ENCODE measurements around the gene SYPL2. TPM values are rescaled to one million over a fixed set of nuclear protein-coding genes. Genes with fewer than 3 reads are reported as not detected.
"Not testable (repeated sequence)": the region's sequence is repeated elsewhere in the genome, so short reads cannot be mapped to it uniquely, and the experiment has no call there.

Gene SYPL2
- polyA plus RNA-seq, 2 donors, result 0.16 to 0.38 TPM

DNA sequence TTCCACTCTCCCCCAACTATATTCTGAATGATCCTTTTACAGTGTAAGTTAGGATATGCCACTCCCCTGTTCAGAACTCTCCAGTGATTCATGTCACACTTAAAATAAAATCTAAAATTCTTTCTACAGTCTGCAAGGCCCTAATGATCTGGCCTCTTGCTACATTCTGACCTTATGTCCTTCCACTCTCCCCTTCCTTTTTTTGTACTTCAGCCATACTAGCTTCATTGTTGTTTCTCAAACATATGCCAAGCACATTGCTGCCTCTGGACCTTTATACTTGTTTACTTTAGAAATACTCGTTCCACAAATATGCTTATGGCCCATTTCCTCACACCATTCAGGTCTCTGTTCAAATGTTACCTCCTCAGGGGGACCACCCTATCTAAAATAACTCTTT lies 25.3 kb upstream of the SYPL2 start:
- Histone ChIP-seq H3K27ac (ENCODE audit: low read depth in 2 of 2, low read length in 1 of 2) (no peak overlapping the region), H3K4me1 (ENCODE audit: control insufficient read depth in 2 of 2, insufficient read depth in 2 of 2, low read length in 1 of 2) (no peaks in the 10 kb centered on the region), H3K4me3 (ENCODE audit: low read depth in 1 of 2, low read length in 2 of 2) (no peak overlapping the region), H3K9me3 (ENCODE audit: control insufficient read depth in 2 of 2, insufficient read depth in 1 of 2, low read depth in 1 of 2, low read length in 1 of 2) (no peaks in the 10 kb centered on the region), H3K27me3 (ENCODE audit: control insufficient read depth in 1 of 2, insufficient read depth in 2 of 2, low read length in 2 of 2) (no peaks in the 10 kb centered on the region), H3K36me3 (ENCODE audit: control insufficient read depth in 2 of 2, insufficient read depth in 2 of 2, low read length in 1 of 2) (no peaks in the 10 kb centered on the region)
- 18 to 22% methylated on average over 1 of the region's 1 CpG for WGBS, 2 donors

DNA sequence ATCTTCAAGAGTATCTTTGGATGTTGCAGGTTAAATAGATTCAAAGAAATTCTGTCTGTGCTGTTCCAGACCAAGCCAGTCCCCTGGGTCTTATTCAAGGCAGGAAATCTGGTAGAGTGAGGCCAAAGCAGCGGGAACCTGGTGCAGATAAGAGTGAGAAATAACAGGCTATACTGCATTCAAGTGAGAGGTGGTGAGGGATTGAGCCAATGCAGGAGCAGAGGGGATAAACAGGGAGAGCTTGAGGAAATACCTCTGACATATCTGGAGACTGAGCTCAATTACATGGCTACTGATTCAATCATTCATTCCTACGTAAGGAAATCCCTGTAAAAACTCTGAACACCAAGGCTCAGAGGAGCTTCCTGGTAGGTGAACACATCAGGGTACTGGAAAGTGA lies 22.9 kb upstream of the SYPL2 start:
- H3K36me3 ChIP-seq (ENCODE audit: control insufficient read depth in 2 of 2, insufficient read depth in 2 of 2, low read length in 1 of 2), result no peaks in the 10 kb centered on the region
- H3K27ac ChIP-seq (ENCODE audit: low read depth in 2 of 2, low read length in 1 of 2), result no peak overlapping the region
- 69 to 74% methylated on average over 2 of the region's 2 CpGs for WGBS, 2 donors
- H3K4me3 ChIP-seq (ENCODE audit: low read depth in 1 of 2, low read length in 2 of 2), result no peak overlapping the region
- H3K27me3 ChIP-seq (ENCODE audit: control insufficient read depth in 1 of 2, insufficient read depth in 2 of 2, low read length in 2 of 2), result no peaks in the 10 kb centered on the region
- H3K9me3 ChIP-seq (ENCODE audit: control insufficient read depth in 2 of 2, insufficient read depth in 1 of 2, low read depth in 1 of 2, low read length in 1 of 2), result no peaks in the 10 kb centered on the region
- no peaks in the 10 kb centered on the region for H3K4me1 ChIP-seq (ENCODE audit: control insufficient read depth in 2 of 2, insufficient read depth in 2 of 2, low read length in 1 of 2)

DNA sequence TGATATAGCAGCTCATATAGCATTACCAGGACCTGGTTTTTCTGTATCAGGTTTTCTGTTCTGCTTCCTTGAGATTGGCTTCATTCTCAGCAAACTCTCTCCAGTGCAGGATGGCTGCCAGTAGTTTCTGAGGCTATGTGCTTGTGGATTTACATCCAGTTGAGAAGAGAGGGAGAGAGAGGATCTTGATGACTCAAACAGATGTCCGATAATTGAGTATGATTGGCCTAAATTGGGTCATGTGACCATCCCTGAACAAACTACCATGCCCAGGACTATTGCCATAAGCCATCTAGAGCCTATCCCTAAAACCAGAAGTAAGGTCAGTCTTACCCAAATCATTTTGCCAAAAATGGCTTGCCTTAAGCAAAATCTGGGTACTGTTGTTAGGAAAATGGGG lies 22.0 kb upstream of the SYPL2 start:
- 80 to 93% methylated on average over 1 of the region's 1 CpG for WGBS, 2 donors
- Histone ChIP-seq H3K36me3 (ENCODE audit: control insufficient read depth in 2 of 2, insufficient read depth in 2 of 2, low read length in 1 of 2) (no peaks in the 10 kb centered on the region), H3K27ac (ENCODE audit: low read depth in 2 of 2, low read length in 1 of 2) (no peak overlapping the region), H3K27me3 (ENCODE audit: control insufficient read depth in 1 of 2, insufficient read depth in 2 of 2, low read length in 2 of 2) (no peaks in the 10 kb centered on the region), H3K4me1 (ENCODE audit: control insufficient read depth in 2 of 2, insufficient read depth in 2 of 2, low read length in 1 of 2) (no peaks in the 10 kb centered on the region), H3K9me3 (ENCODE audit: control insufficient read depth in 2 of 2, insufficient read depth in 1 of 2, low read depth in 1 of 2, low read length in 1 of 2) (no peaks in the 10 kb centered on the region), H3K4me3 (ENCODE audit: low read depth in 1 of 2, low read length in 2 of 2) (no peak overlapping the region)

DNA sequence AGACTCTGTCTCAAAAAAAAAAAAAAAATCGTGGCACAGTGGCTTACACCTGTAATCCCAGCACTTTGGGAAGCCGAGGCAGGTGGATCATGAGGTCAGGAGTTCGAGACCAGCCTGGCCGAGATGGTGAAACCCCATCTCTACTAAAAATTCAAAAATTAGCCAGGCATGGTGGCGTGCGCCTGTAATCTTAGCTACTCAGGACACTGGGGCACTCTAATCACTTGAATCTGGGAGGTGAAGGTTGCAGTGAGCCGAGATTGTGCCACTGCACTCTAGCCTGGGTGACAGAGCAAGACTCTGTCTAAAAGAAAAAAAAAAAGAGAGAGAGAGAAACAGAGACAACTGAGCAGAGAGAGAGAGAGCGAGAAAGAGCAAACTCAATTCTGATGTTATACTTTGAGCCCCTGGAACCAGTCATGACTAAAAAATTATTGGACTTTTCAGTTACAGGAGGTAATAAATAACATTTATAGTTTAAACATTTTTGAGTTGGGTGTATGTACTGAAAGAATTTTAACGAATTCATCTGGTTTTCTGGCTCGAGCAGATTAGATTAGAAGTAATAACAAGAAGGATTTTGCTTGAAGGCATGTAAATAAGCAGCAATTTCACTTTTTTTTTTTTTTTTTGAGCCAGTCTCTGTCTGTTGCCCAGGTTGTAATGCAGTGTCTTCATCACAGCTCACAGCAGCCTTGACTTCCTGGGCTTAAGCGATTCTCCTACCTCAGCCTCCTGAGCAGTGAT lies 20.2 kb upstream of the SYPL2 start:
- not testable (repeated sequence) for H3K27me3 ChIP-seq (ENCODE audit: control insufficient read depth in 1 of 2, insufficient read depth in 2 of 2, low read length in 2 of 2); H3K27ac ChIP-seq (ENCODE audit: low read depth in 2 of 2, low read length in 1 of 2); H3K4me1 ChIP-seq (ENCODE audit: control insufficient read depth in 2 of 2, insufficient read depth in 2 of 2, low read length in 1 of 2); H3K4me3 ChIP-seq (ENCODE audit: low read depth in 1 of 2, low read length in 2 of 2); H3K9me3 ChIP-seq (ENCODE audit: control insufficient read depth in 2 of 2, insufficient read depth in 1 of 2, low read depth in 1 of 2, low read length in 1 of 2); H3K36me3 ChIP-seq (ENCODE audit: control insufficient read depth in 2 of 2, insufficient read depth in 2 of 2, low read length in 1 of 2)
- 73% methylated on average over 11 of the region's 11 CpGs for WGBS, 2 donors

DNA sequence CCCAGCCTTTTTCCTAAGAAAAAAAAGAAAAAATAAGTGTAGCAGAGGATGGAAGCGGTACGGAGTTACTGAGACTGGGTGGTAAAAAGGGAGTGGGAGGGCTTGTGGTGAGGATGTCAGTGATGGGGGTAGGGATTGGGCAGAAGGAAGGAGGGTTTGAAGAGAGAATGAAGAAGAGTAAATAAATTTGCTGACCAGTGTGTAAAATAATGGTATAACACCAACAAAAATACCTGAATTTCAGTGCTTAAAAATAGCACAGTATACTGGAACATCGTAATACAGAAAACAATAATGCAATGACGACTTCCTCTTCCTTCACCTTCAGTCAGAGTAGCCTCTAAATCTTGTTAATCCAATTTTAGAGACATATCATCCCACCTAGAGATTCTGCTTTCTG lies 18.8 kb upstream of the SYPL2 start:
- H3K9me3 ChIP-seq (ENCODE audit: control insufficient read depth in 2 of 2, insufficient read depth in 1 of 2, low read depth in 1 of 2, low read length in 1 of 2), result peaks cover 0 to 2% of the 10 kb centered on the region in 2 donors
- no peaks in the 10 kb centered on the region for H3K4me1 ChIP-seq (ENCODE audit: control insufficient read depth in 2 of 2, insufficient read depth in 2 of 2, low read length in 1 of 2)
- no peaks in the 10 kb centered on the region for H3K36me3 ChIP-seq (ENCODE audit: control insufficient read depth in 2 of 2, insufficient read depth in 2 of 2, low read length in 1 of 2)
- no peak overlapping the region for H3K27ac ChIP-seq (ENCODE audit: low read depth in 2 of 2, low read length in 1 of 2)
- H3K27me3 ChIP-seq (ENCODE audit: control insufficient read depth in 1 of 2, insufficient read depth in 2 of 2, low read length in 2 of 2), result no peaks in the 10 kb centered on the region
- H3K4me3 ChIP-seq (ENCODE audit: low read depth in 1 of 2, low read length in 2 of 2), result no peak overlapping the region
- 57 to 66% methylated on average over 4 of the region's 4 CpGs for WGBS, 2 donors

DNA sequence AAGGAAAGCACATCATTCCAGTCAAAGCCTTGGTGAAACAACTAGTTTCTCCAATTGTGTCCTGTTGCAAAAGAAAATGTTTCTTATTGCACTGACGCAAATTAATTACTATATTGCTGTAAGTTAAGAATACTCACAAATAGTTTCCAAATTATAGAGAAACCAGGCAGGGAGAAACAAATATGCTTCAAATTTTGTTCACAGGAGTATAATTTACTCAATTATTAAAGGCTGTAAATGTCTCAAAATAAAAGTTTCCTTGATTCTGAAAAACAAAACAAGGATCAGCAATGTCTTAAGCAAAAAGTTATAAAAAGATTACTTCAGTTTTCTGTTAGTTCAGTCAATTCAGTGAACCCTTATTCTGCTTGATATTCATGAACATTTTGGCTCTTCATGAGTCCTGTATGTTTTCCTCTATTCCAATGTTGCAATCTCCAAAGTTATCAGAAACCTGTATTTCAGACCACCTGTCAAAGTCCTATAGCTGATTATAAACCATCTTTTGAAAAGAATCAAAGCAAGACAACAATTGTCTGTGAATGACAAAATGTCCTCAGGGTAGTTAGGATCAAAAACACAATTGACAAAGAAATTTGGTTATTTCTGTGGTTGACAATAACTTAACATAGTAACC lies 11.7 kb upstream of the SYPL2 start:
- Histone ChIP-seq H3K4me1 (ENCODE audit: control insufficient read depth in 2 of 2, insufficient read depth in 2 of 2, low read length in 1 of 2) (no peaks in the 10 kb centered on the region), H3K27me3 (ENCODE audit: control insufficient read depth in 1 of 2, insufficient read depth in 2 of 2, low read length in 2 of 2) (peaks cover 0 to 2% of the 10 kb centered on the region in 2 donors), H3K4me3 (ENCODE audit: low read depth in 1 of 2, low read length in 2 of 2) (no peak overlapping the region), H3K36me3 (ENCODE audit: control insufficient read depth in 2 of 2, insufficient read depth in 2 of 2, low read length in 1 of 2) (no peaks in the 10 kb centered on the region), H3K27ac (ENCODE audit: low read depth in 2 of 2, low read length in 1 of 2) (no peak overlapping the region), H3K9me3 (ENCODE audit: control insufficient read depth in 2 of 2, insufficient read depth in 1 of 2, low read depth in 1 of 2, low read length in 1 of 2) (peaks cover 0 to 2% of the 10 kb centered on the region in 2 donors)
- WGBS, 2 donors, result 93 to 100% methylated on average over 1 of the region's 1 CpG

DNA sequence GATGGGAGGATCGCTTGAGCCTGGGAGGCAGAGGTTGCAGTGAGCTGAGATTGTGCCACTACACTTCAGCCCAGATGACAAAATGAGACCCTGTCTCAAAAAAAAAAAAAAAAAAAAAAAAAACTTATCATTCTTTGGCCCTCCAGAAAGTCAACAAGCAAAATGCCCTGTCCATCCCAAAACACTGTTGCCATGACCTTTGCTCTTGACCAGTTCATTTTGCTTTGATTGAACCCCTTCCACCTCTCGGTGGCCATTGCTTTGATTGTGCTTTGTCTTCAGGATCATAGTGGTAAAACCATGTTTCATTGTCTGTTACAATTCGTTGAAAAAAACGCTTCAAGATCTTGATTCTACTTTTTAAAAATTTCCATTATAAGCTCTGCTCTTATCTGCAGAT lies 8.5 kb upstream of the SYPL2 start:
- Histone ChIP-seq H3K36me3 (ENCODE audit: control insufficient read depth in 2 of 2, insufficient read depth in 2 of 2, low read length in 1 of 2) (no peaks in the 10 kb centered on the region), H3K27ac (ENCODE audit: low read depth in 2 of 2, low read length in 1 of 2) (no peak overlapping the region), H3K4me3 (ENCODE audit: low read depth in 1 of 2, low read length in 2 of 2) (no peak overlapping the region), H3K4me1 (ENCODE audit: control insufficient read depth in 2 of 2, insufficient read depth in 2 of 2, low read length in 1 of 2) (no peaks in the 10 kb centered on the region), H3K9me3 (ENCODE audit: control insufficient read depth in 2 of 2, insufficient read depth in 1 of 2, low read depth in 1 of 2, low read length in 1 of 2) (no peaks in the 10 kb centered on the region), H3K27me3 (ENCODE audit: control insufficient read depth in 1 of 2, insufficient read depth in 2 of 2, low read length in 2 of 2) (peaks cover 0 to 2% of the 10 kb centered on the region in 2 donors)
- 79 to 86% methylated on average over 4 of the region's 4 CpGs for WGBS, 2 donors

DNA sequence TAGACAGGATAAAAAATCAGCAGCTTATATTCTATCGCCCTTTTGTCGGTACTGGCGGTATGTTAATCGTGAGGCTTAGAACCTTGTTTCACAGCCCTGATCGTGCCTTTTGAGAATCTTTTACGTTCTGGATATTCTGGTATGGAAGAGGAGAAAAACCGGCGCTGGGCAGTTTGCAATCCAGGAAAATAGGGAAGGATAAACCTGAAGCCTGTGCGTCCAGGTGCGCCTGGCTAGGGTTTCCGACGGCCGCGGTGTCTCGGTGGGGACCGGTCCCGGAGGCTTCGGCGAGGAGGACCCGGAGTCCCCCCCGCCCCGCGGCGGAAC lies 258 bp upstream of the SYPL2 start:
- Histone ChIP-seq H3K9me3 (ENCODE audit: control insufficient read depth in 2 of 2, insufficient read depth in 1 of 2, low read depth in 1 of 2, low read length in 1 of 2) (no peaks in the 10 kb centered on the region), H3K4me3 (ENCODE audit: low read depth in 1 of 2, low read length in 2 of 2) (peak overlapping the region; percentile 54 to 57), H3K36me3 (ENCODE audit: control insufficient read depth in 2 of 2, insufficient read depth in 2 of 2, low read length in 1 of 2) (no peaks in the 10 kb centered on the region), H3K27me3 (ENCODE audit: control insufficient read depth in 1 of 2, insufficient read depth in 2 of 2, low read length in 2 of 2) (peaks cover 3 to 12% of the 10 kb centered on the region in 2 donors), H3K27ac (ENCODE audit: low read depth in 2 of 2, low read length in 1 of 2) (peak overlapping the region; percentile 0 to 75), H3K4me1 (ENCODE audit: control insufficient read depth in 2 of 2, insufficient read depth in 2 of 2, low read length in 1 of 2) (peaks cover 3 to 7% of the 10 kb centered on the region in 2 donors)
- 5 to 7% methylated on average over 24 of the region's 24 CpGs for WGBS, 2 donors

DNA sequence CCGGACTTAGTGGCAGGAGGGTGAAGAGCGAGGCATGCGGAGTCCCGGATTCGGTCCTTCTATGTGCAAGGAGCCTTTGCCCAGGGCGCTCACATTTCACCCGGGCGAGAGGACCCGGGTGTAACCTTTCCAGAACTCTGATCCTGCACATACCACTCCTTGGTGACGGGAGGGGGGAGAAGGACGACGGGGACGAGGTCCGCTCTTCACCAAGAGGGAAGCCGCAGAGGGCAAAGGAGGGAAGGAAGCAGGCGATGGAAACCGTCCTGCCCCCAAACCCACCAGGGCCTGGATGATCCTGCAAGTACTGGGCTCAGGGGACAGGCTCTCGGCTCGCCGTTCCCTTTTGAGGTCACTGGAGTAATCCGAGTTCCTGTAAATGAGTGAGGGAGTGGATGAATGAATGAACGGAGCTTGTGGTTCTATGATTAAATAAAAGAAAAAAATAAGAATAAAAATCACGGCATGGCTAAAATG lies 993 bp downstream of the SYPL2 start:
- H3K27me3 ChIP-seq (ENCODE audit: control insufficient read depth in 1 of 2, insufficient read depth in 2 of 2, low read length in 2 of 2), result peaks cover 3 to 12% of the 10 kb centered on the region in 2 donors
- H3K4me3 ChIP-seq (ENCODE audit: low read depth in 1 of 2, low read length in 2 of 2), result peak overlapping the region in 1 of 2 donors; percentile 54
- no peaks in the 10 kb centered on the region for H3K36me3 ChIP-seq (ENCODE audit: control insufficient read depth in 2 of 2, insufficient read depth in 2 of 2, low read length in 1 of 2)
- H3K4me1 ChIP-seq (ENCODE audit: control insufficient read depth in 2 of 2, insufficient read depth in 2 of 2, low read length in 1 of 2), result peaks cover 3 to 7% of the 10 kb centered on the region in 2 donors
- H3K27ac ChIP-seq (ENCODE audit: low read depth in 2 of 2, low read length in 1 of 2), result peak overlapping the region in 1 of 2 donors; percentile 6
- 20 to 27% methylated on average over 23 of the region's 23 CpGs for WGBS, 2 donors
- no peaks in the 10 kb centered on the region for H3K9me3 ChIP-seq (ENCODE audit: control insufficient read depth in 2 of 2, insufficient read depth in 1 of 2, low read depth in 1 of 2, low read length in 1 of 2)

DNA sequence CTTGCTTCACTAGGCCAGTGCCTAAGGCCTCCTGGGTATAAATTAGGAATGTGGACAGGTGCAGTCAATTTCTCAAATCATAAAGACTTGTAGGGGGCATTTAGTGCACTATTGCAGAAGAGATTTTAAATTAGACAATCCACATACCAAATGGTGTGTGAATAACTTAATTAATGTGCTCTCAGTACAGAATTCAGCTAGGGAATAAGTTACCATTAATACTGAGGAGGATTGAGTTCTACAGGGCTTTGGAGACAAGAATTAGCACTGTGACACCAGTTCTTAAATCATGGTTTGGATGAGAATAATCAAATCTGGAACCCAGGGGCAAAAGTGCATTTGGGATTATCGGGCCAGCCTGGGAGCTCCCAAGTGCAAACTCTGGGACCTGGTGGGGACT lies 1.7 kb downstream of the SYPL2 start:
- Histone ChIP-seq H3K4me1 (ENCODE audit: control insufficient read depth in 2 of 2, insufficient read depth in 2 of 2, low read length in 1 of 2) (peaks cover 3 to 7% of the 10 kb centered on the region in 2 donors), H3K27ac (ENCODE audit: low read depth in 2 of 2, low read length in 1 of 2) (no peak overlapping the region), H3K36me3 (ENCODE audit: control insufficient read depth in 2 of 2, insufficient read depth in 2 of 2, low read length in 1 of 2) (no peaks in the 10 kb centered on the region), H3K9me3 (ENCODE audit: control insufficient read depth in 2 of 2, insufficient read depth in 1 of 2, low read depth in 1 of 2, low read length in 1 of 2) (no peaks in the 10 kb centered on the region), H3K4me3 (ENCODE audit: low read depth in 1 of 2, low read length in 2 of 2) (no peak overlapping the region), H3K27me3 (ENCODE audit: control insufficient read depth in 1 of 2, insufficient read depth in 2 of 2, low read length in 2 of 2) (peaks cover 3 to 12% of the 10 kb centered on the region in 2 donors)
- WGBS, 2 donors, result 98 to 100% methylated on average over 1 of the region's 1 CpG
